ENCODE results near the gene CNOT1.

GRCh38 chr16:58582133-58582532 lies 47.5 kb downstream of the CNOT1 start:
- no peak for TF ChIP-seq CTCF (conservative IDR thresholded peaks at IDR 0.05; ENCODE audit: low read depth, low read length)
- no peak for TF ChIP-seq EZH2phosphoT487 (IDR thresholded peaks at IDR 0.05; ENCODE audit: borderline replicate concordance, low read length)
- no peak for TF ChIP-seq EZH2 (IDR thresholded peaks at IDR 0.05; ENCODE audit: low read length, unreplicated experiment)
